GM12875 (cell line): Measurements from ENCODE around the gene FRS2.

Experiments
- H3K4me3 ChIP-seq: one replicate; pipeline ENCODE4 v1.5.1; 2011; ENCODE audit warnings: low read depth, low read length, control low read depth
- TF ChIP-seq, protein P1 (sequence below): IDR thresholded peaks from 2 replicates; pipeline ENCODE4 v1.5.1; 2011; ENCODE audit warnings: low read depth, mild to moderate bottlenecking, control low read depth, inconsistent platforms, low read length, moderate library complexity, borderline replicate concordance; ENCODE audit not compliant: insufficient read depth

FRS2 gene

DNA sequence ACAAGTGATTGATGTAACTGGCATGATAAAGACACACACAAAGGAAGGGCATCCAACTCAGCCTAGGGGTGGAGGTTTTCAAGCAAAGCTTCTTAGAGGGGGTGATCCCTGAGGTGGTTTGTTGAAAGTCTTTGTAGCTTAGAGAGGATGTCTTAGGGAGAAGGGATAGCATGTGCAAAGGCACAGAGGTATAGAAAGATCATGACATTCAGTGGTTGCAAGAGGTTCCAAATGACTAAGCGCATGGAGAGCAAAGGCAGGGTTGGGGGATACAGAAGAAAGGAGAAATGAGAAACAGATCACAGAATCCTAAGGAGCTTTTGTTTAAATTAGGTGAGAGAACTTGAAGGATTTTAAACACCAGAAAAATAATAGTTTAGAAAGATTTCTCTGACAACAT, 109.9 kb downstream of the FRS2 start:
- TF ChIP-seq, protein P1, sequence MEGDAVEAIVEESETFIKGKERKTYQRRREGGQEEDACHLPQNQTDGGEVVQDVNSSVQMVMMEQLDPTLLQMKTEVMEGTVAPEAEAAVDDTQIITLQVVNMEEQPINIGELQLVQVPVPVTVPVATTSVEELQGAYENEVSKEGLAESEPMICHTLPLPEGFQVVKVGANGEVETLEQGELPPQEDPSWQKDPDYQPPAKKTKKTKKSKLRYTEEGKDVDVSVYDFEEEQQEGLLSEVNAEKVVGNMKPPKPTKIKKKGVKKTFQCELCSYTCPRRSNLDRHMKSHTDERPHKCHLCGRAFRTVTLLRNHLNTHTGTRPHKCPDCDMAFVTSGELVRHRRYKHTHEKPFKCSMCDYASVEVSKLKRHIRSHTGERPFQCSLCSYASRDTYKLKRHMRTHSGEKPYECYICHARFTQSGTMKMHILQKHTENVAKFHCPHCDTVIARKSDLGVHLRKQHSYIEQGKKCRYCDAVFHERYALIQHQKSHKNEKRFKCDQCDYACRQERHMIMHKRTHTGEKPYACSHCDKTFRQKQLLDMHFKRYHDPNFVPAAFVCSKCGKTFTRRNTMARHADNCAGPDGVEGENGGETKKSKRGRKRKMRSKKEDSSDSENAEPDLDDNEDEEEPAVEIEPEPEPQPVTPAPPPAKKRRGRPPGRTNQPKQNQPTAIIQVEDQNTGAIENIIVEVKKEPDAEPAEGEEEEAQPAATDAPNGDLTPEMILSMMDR, result no peak
- H3K4me3 ChIP-seq, result no peak overlapping the region

DNA sequence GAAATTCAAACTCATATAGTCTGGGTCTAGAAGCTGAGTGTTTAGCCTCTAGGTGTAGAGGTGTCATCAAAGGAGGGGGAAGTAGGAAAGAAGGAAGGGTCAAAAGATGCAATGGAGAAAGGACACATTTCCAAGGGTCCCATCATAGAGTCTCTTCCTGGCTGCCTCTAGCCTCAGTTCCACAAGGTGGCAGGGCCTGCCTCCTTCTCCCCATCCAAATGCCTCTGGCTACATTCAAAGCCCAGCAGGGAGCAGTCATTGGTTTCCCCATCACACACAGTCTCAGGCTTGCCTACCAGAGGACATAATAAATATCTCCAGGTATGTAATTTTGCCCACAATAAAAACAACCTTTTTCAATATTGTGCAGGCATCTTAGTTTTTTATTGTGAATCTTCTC, 113.0 kb downstream of the FRS2 start:
- TF ChIP-seq, protein P1, result no peak
- H3K4me3 ChIP-seq, result no peak overlapping the region

- H3K4me3 ChIP-seq, result peak within 1 kb of the TSS; percentile 100
- TF ChIP-seq, protein P1, result peak; percentile 38; the same call in 1 of the 2 replicates
Measured at GRCh38 chr12:69585189-69586062, 115.2 kb downstream of the FRS2 start, which contains the start of gene CCT2. Gene CCT2, plus strand, starts transcription at chr12:69585459. Its CDS starts 63 bp downstream, at chr12:69585522.

- TF ChIP-seq, protein P1, result no peak
- no peak overlapping the region for H3K4me3 ChIP-seq
Measured at GRCh38 chr12:69588527-69588926, 118.3 kb downstream of the FRS2 start.

GRCh38 chr12:69589082-69589481, 118.9 kb downstream of the FRS2 start:
- TF ChIP-seq, protein P1, result no peak
- no peak overlapping the region for H3K4me3 ChIP-seq

DNA sequence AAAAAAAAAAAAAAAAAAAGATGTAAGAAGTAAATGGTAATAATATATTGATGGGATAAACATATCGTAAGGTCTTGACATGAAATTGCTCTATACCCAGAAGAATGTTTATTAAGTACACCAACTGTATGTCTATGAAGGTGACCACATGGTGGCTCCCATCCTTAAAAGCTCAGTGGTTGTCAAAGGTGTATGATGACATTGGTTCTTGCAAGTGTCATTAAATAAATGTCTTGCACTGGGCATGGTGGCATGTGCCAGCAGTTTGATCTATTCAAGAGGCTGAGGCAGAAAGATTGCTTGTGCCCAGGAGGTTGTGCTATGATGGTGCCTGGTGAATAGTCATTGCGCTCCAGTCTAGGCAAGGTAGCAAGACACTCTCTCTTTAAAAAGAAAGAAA, 125.5 kb downstream of the FRS2 start:
- TF ChIP-seq, protein P1, result no peak
- H3K4me3 ChIP-seq, result no peak overlapping the region
